K562 (cell line): ENCODE data around the gene CDIPT. TPM values are rescaled to one million over a fixed set of nuclear protein-coding genes. Genes with fewer than 3 reads are reported as not detected.

ENCODE experiments used
- C11orf30 ChIP-seq: fragments of 450-650 bp; IDR thresholded peaks from 2 replicates; pipeline ENCODE4 v1.6.1; 2016; ENCODE audit warnings: low read depth, mild to moderate bottlenecking
- CBX1 ChIP-seq: sonication (generic); IDR thresholded peaks from 2 replicates; pipeline ENCODE4 v1.6.1; 2016; ENCODE audit warnings: antibody characterized with exemption, low read depth, mild to moderate bottlenecking
- E2F3 ChIP-seq: fragments of 250-450 bp; sonication (Bioruptor Pico); IDR thresholded peaks from 2 replicates; pipeline ENCODE4 v1.4.0; 2020; ENCODE audit warnings: mild to moderate bottlenecking
- MAFG ChIP-seq: fragments of 450-650 bp; conservative IDR thresholded peaks from 2 replicates; pipeline ENCODE4 v1.6.1; 2016; ENCODE audit warnings: missing genetic modification characterization, missing compliant biosample characterization
- PHB2 ChIP-seq: fragments of 450-650 bp; IDR thresholded peaks from 2 replicates; pipeline ENCODE4 v1.6.1; 2017; ENCODE audit warnings: low read depth
- RBBP5 ChIP-seq: fragments of 200-600 bp; sonication (generic); IDR thresholded peaks from 2 replicates; pipeline ENCODE4 v1.6.1; 2012; ENCODE audit warnings: borderline replicate concordance, mild to moderate bottlenecking, low read length, control low read depth, inconsistent platforms; ENCODE audit not compliant: insufficient read depth, poor library complexity, severe bottlenecking
- SNRNP70 ChIP-seq: fragments of 200-400 bp; formaldehyde crosslinking; optimal IDR thresholded peaks from 2 replicates; pipeline ENCODE3; 2017; ENCODE audit warnings: low read depth, low read length
- SRSF3 ChIP-seq: fragments of 200-400 bp; formaldehyde crosslinking; IDR thresholded peaks from 2 replicates; pipeline ENCODE4 v1.6.1; 2016; ENCODE audit warnings: mild to moderate bottlenecking, low read length, moderate library complexity; ENCODE audit not compliant: insufficient read depth
- ZNF282 ChIP-seq: sonication (generic); formaldehyde crosslinking; IDR thresholded peaks from 2 replicates; pipeline ENCODE4 v1.8.1; 2023; ENCODE audit warnings: missing genetic modification reagents
- ZNF436 ChIP-seq: fragments of 250-450, 450-650 bp; sonication (Bioruptor Pico); formaldehyde crosslinking; IDR thresholded peaks from 2 replicates; pipeline ENCODE4 v1.7.0; 2020; ENCODE audit warnings: mild to moderate bottlenecking
- ZNF444 ChIP-seq: fragments of 250-450 bp; sonication (Bioruptor Pico); IDR thresholded peaks from 2 replicates; pipeline ENCODE4 v1.4.0; 2020; ENCODE audit warnings: mild to moderate bottlenecking, moderate library complexity
- ZNF551 ChIP-seq: fragments of 250-450 bp; sonication (Bioruptor Pico); IDR thresholded peaks from 2 replicates; pipeline ENCODE4 v1.5.0; 2021; ENCODE audit warnings: mild to moderate bottlenecking, moderate library complexity
- ZNF695 ChIP-seq: fragments of 450-650 bp; formaldehyde crosslinking; IDR thresholded peaks from 2 replicates; pipeline ENCODE4 v1.4.0; 2020; ENCODE audit warnings: mild to moderate bottlenecking, moderate library complexity
- polyA plus RNA-seq, 8 experiments: library from polyadenylated mRNA; depleted of rRNA in 4 of 8; stranded (reverse) in 5 of 8; unstranded in 3 of 8; fragments of >200 nt; fragmentation: Nextera tagmentation in 2 of 8; fragmentation: Illumina TruSeq in 1 of 8; extraction: Ambion mirVana in 2 of 8; extraction: Trizol in 1 of 8; gene quantifications; 2 replicates each; pipeline versions ENCODE4 v1.2.1 to v1.2.3, GENCODE V29; 2011 to 2014; ENCODE audit warnings: inconsistent platforms in 1 of 8, missing spikeins in 1 of 8
- total RNA-seq, 7 experiments: library from RNA; depleted of rRNA in 6 of 7; stranded (reverse); fragments of >200 nt in 6 of 7; fragmentation: Illumina TruSeq in 2 of 7; extraction: Trizol in 2 of 7; gene quantifications; 2 replicates each; pipeline versions ENCODE4 v1.2.1 to v1.2.3, GENCODE V29; 2011 to 2021; ENCODE audit warnings: low replicate concordance in 1 of 7
- TF ChIP-seq, protein P1 (sequence below): sonication (generic); formaldehyde crosslinking; IDR thresholded peaks from 2 replicates; pipeline ENCODE4 v1.9.0; 2022; ENCODE audit warnings: mild to moderate bottlenecking, missing genetic modification reagents
- TF ChIP-seq, protein P2 (sequence below): sonication (generic); IDR thresholded peaks from 2 replicates; pipeline ENCODE4 v1.6.1; 2016
- TF ChIP-seq, protein P3 (sequence below), 2 experiments: fragments of 450-650 bp in 1 of 2; sonication (generic) in 1 of 2; formaldehyde crosslinking in 1 of 2; IDR thresholded peaks in 1 of 2; conservative IDR thresholded peaks in 1 of 2; 2 replicates each; pipeline versions ENCODE4 v1.6.1 to v1.8.1; 2016 to 2023; ENCODE audit warnings: mild to moderate bottlenecking in 2 of 2, moderate library complexity in 2 of 2, inconsistent platforms in 1 of 2, missing genetic modification reagents in 1 of 2
- TF ChIP-seq, protein P4 (sequence below): fragments of 250-450 bp; sonication (Bioruptor Pico); IDR thresholded peaks from 2 replicates; pipeline ENCODE4 v1.8.0; 2021; ENCODE audit warnings: moderate library complexity, mild to moderate bottlenecking, inconsistent platforms
- TF ChIP-seq, protein P5 (sequence below): sonication (generic); formaldehyde crosslinking; IDR thresholded peaks from 2 replicates; pipeline ENCODE4 v1.8.1; 2023; ENCODE audit warnings: mild to moderate bottlenecking, missing genetic modification reagents
- TF ChIP-seq, protein P6 (sequence below): fragments of 250-450 bp; sonication (Bioruptor Pico); IDR thresholded peaks from 2 replicates; pipeline ENCODE4 v1.8.0; 2022; ENCODE audit warnings: moderate library complexity, mild to moderate bottlenecking, inconsistent platforms

CDIPT gene
- total and polyA plus RNA-seq, 9 of the 15 experiments (the other 6 are each of a cell fraction or from before 2014, with no cell fraction given), result 1.3 to 37.0 (median 23.0) TPM

DNA sequence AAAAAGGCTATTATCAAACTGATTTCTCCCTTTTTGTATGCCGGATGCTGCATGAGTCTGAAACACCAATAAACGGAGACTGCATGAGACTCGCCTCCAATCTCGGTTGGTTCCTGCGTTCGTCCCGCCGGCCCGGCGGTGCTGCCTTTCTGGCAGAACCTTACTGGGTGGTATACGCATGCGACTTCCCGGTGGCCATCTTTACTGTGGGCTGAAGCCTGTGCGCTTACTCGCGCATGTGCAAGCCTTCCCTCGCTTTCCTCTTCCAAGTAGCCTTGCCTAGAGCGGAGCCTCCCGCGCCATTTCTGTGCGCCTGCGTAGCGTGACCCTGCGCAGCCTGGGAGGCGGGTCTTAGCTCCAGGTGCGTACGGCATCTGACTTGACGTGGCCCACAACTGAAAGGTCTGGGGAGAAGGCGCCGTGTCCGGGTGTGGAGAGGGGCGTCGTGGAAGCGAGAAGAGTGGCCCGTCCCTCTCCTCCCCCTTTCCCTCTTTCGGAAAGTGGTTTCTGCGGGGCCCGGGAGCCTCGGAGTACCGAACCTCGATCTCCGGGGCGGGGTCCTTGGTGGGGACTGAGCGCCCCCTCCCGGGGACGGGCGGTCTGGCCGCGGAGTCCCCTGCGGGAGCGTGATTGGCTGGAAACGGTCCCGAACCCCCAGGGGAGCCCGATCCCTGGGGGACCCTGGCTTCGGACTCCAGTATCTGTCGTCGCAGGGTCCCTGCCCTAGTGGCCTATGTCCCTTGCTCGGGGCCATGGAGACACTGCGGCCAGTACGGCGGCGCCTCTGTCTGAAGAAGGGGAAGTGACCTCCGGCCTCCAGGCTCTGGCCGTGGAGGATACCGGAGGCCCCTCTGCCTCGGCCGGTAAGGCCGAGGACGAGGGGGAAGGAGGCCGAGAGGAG lies 47.0 kb downstream of the CDIPT start, which contains the start of gene PAGR1 (continued):
- TF ChIP-seq, protein P1, sequence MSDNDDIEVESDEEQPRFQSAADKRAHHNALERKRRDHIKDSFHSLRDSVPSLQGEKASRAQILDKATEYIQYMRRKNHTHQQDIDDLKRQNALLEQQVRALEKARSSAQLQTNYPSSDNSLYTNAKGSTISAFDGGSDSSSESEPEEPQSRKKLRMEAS (CRISPR knock-in tag), result peak; percentile 96
- no peak for TF ChIP-seq ZNF282 (CRISPR knock-in tag)
- no peak for TF ChIP-seq ZNF436
- TF ChIP-seq RBBP5, result peak; percentile 28
- no peak for TF ChIP-seq ZNF551
- TF ChIP-seq, protein P2, sequence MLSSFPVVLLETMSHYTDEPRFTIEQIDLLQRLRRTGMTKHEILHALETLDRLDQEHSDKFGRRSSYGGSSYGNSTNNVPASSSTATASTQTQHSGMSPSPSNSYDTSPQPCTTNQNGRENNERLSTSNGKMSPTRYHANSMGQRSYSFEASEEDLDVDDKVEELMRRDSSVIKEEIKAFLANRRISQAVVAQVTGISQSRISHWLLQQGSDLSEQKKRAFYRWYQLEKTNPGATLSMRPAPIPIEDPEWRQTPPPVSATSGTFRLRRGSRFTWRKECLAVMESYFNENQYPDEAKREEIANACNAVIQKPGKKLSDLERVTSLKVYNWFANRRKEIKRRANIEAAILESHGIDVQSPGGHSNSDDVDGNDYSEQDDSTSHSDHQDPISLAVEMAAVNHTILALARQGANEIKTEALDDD, result no peak
- no peak for TF ChIP-seq ZNF444 (CRISPR knock-in tag)
- no peak for TF ChIP-seq MAFG (tag)
- no peak for TF ChIP-seq SNRNP70
- TF ChIP-seq PHB2, result no peak
- TF ChIP-seq, protein P3, sequence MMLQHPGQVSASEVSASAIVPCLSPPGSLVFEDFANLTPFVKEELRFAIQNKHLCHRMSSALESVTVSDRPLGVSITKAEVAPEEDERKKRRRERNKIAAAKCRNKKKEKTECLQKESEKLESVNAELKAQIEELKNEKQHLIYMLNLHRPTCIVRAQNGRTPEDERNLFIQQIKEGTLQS (IDR thresholded peaks at IDR 0.05), result no peak
- TF ChIP-seq, protein P3 (CRISPR knock-in tag; conservative IDR thresholded peaks at IDR 0.05), result 0 out of 2 replicates have a peak, but pooled peaks have one; percentile 34
- no peak for TF ChIP-seq ZNF695 (CRISPR knock-in tag)
- 0 out of 2 replicates have a peak, but pooled peaks have one; percentile 29 for TF ChIP-seq SRSF3
- TF ChIP-seq CBX1, result peak; percentile 56; the same call in 1 of the 2 replicates
- TF ChIP-seq, protein P4, sequence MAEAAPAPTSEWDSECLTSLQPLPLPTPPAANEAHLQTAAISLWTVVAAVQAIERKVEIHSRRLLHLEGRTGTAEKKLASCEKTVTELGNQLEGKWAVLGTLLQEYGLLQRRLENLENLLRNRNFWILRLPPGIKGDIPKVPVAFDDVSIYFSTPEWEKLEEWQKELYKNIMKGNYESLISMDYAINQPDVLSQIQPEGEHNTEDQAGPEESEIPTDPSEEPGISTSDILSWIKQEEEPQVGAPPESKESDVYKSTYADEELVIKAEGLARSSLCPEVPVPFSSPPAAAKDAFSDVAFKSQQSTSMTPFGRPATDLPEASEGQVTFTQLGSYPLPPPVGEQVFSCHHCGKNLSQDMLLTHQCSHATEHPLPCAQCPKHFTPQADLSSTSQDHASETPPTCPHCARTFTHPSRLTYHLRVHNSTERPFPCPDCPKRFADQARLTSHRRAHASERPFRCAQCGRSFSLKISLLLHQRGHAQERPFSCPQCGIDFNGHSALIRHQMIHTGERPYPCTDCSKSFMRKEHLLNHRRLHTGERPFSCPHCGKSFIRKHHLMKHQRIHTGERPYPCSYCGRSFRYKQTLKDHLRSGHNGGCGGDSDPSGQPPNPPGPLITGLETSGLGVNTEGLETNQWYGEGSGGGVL (CRISPR knock-in tag), result no peak
- TF ChIP-seq, protein P5, sequence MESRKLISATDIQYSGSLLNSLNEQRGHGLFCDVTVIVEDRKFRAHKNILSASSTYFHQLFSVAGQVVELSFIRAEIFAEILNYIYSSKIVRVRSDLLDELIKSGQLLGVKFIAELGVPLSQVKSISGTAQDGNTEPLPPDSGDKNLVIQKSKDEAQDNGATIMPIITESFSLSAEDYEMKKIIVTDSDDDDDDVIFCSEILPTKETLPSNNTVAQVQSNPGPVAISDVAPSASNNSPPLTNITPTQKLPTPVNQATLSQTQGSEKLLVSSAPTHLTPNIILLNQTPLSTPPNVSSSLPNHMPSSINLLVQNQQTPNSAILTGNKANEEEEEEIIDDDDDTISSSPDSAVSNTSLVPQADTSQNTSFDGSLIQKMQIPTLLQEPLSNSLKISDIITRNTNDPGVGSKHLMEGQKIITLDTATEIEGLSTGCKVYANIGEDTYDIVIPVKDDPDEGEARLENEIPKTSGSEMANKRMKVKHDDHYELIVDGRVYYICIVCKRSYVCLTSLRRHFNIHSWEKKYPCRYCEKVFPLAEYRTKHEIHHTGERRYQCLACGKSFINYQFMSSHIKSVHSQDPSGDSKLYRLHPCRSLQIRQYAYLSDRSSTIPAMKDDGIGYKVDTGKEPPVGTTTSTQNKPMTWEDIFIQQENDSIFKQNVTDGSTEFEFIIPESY, result peak; percentile 69; the same call in 1 of the 2 replicates
- peak; percentile 77 for TF ChIP-seq C11orf30
- TF ChIP-seq E2F3 (CRISPR knock-in tag), result peak; percentile 95
- TF ChIP-seq, protein P6, sequence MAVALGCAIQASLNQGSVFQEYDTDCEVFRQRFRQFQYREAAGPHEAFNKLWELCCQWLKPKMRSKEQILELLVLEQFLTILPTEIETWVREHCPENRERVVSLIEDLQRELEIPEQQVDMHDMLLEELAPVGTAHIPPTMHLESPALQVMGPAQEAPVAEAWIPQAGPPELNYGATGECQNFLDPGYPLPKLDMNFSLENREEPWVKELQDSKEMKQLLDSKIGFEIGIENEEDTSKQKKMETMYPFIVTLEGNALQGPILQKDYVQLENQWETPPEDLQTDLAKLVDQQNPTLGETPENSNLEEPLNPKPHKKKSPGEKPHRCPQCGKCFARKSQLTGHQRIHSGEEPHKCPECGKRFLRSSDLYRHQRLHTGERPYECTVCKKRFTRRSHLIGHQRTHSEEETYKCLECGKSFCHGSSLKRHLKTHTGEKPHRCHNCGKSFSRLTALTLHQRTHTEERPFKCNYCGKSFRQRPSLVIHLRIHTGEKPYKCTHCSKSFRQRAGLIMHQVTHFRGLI (CRISPR knock-in tag), result no peak
